Ovary (tissue), 9 donors: Measurements from ENCODE around the gene CCDC106. TPM values are rescaled to one million over a fixed set of nuclear protein-coding genes. Genes with fewer than 3 reads are reported as not detected.
A peak's percentile ranks its signal among the peaks of the same experiment; 100 is the strongest.

Source experiments
- DNase-seq, 5 donors: peaks; one replicate each; pipeline ENCODE4 v3.0.0-alpha.2; 2019 to 2020
- H3K27ac ChIP-seq, 2 donors: fragments of 200-600 bp; one replicate each; pipeline versions ENCODE4 v1.5.1 to v1.8.0; 2019 to 2022
- H3K27me3 ChIP-seq: fragments of 200-600 bp; one replicate; pipeline ENCODE4 v1.8.0; 2022
- H3K36me3 ChIP-seq: fragments of 200-600 bp; sonication (generic); one replicate; pipeline ENCODE4 v1.5.1; 2019
- H3K4me1 ChIP-seq: one replicate; pipeline ENCODE4 v1.8.1; 2013; ENCODE audit warnings: mild to moderate bottlenecking, moderate library complexity; ENCODE audit not compliant: insufficient read depth
- H3K4me3 ChIP-seq: fragments of 200-600 bp; sonication (generic); one replicate; pipeline ENCODE4 v1.5.1; 2017
- H3K9me3 ChIP-seq, 2 donors: fragments of 200-600 bp in 1 of 2; sonication (generic) in 1 of 2; one replicate each; pipeline versions ENCODE4 v1.5.1 to v1.8.1; 2013 to 2019; ENCODE audit warnings: mild to moderate bottlenecking in 1 of 2, moderate library complexity in 1 of 2
- EP300 ChIP-seq: sonication (generic); formaldehyde crosslinking; IDR thresholded peaks from one replicate; pipeline ENCODE4 v1.6.1; 2017; ENCODE audit warnings: antibody characterized with exemption
- POLR2A ChIP-seq: fragments of 450-650 bp; IDR thresholded peaks from one replicate; pipeline ENCODE4 v1.6.1; 2017; ENCODE audit warnings: antibody characterized with exemption, mild to moderate bottlenecking, moderate library complexity
- WGBS, 3 donors: extraction: QIAGEN DNeasy Blood & Tissue Kit in 1 of 3; methylation state at CpG; one replicate each; pipeline versions ENCODE4 v1.1.5 to v1.1.7; 2013 to 2017; 5-methylcytosine and 5-hydroxymethylcytosine counted together
- intact Hi-C, 4 donors: fragments of 100-400 bp; cut with DNase I; formaldehyde crosslinking; loops; one replicate each; pipeline versions ENCODE4 v1.11.0 to v1.15.1; 2022 to 2023
- polyA plus RNA-seq, 2 donors: library from polyadenylated mRNA; stranded (reverse); fragments of 200-250 nt in 1 of 2; fragments of 350-450 nt in 1 of 2; fragmentation: Illumina TruSeq in 1 of 2; extraction: RNeasy Lipid Tissue Mini Kit (QIAGEN cat#74804) in 1 of 2; gene quantifications; one replicate each; pipeline ENCODE4 v1.2.3, GENCODE V29; 2013 to 2014
- total RNA-seq, 7 donors: library from RNA; depleted of rRNA in 2 of 7; stranded (reverse); fragments of >200 nt in 2 of 7; fragmentation: NEBNext Ultra II Directional in 3 of 7; extraction: Animal tissue kit (Norgen Biotek cat#: 25700) in 3 of 7; gene quantifications; one replicate each; pipeline versions ENCODE4 v1.1.0 to v1.2.4, GENCODE V29; 2016 to 2023
- TF ChIP-seq, protein P1 (sequence below), 3 donors: fragments of 450-650 bp in 2 of 3; fragments of 200-600 bp in 1 of 3; IDR thresholded peaks; one replicate each; pipeline versions ENCODE4 v1.5.1 to v1.8.0; 2016 to 2022; ENCODE audit warnings: antibody characterized with exemption in 3 of 3, mild to moderate bottlenecking in 1 of 3
- donor health status: DM: no; HTN: no; CAD: no; lungs with moderate emphysema.
- donor health status: DM: no; HTN: no; CAD: no.
- donor health status: Bipolar disorder and iron deficiency.
- donor health status: DM: yes; HTN: yes; CAD: no.
- donor health status: DM: no; HTN: no; CAD: no.
- donor health status: DM: yes; HTN: yes; CAD: no.

CCDC106 gene
- total and polyA plus RNA-seq, 9 donors, result 3.1 to 20.2 (median 14.5) TPM

DNA sequence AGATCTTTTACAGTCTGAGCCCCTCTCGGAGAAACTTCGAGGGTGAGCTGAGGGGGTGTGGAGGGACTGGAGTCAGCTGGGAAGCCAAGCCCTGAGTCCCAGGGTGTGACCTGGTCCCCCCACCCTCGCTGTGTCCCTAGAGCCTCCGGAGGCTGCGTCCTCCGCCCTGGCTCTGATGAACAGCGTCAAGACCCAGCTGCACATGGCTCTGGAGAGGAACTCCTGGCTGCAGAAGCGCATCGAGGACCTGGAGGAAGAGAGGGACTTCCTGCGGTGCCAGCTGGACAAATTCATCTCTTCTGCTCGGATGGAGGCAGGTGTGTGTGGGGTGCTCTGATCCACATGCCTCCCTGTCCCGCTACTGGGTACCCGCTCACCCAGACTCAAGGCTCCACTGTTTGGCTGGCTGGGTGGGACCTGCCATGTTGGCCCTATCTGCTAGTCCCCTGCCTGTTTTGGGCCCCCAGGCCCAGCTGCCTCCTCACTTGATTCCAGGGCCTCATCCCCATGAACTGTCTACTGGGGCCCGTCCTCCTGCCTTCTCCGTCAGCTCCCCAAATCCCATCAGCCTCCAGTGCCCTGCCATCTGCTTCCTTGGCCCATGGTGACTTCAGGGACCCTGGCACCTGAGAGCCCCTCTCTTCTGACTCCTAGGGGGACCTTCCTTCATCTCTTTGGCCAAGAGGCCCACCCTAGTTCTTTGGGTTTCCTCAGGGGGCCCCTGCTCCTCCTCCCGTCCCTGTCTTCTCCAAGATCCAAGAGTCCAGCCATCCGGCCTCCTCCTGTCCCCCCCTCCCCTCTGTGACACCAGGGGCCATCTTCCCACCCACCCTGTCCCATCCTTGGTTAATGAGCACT lies 1.5 kb downstream of the CCDC106 start:
- Histone ChIP-seq H3K27me3 (no peaks in the 10 kb centered on the region), H3K4me3 (peak overlapping the region; percentile 63), H3K36me3 (no peaks in the 10 kb centered on the region), H3K9me3 (no peaks in the 10 kb centered on the region), H3K27ac (peak overlapping the region in 1 of 2 donors; percentile 78), H3K4me1 (peaks cover 8% of the 10 kb centered on the region)
- peak in 1 of 5 donors; percentile 41 for DNase-seq
- 74 to 82% (median 76%) methylated on average over 14 to 17 of the region's 17 CpGs for WGBS, 3 donors
- TF ChIP-seq POLR2A, result no peak
- no peak for TF ChIP-seq EP300
- TF ChIP-seq, protein P1, sequence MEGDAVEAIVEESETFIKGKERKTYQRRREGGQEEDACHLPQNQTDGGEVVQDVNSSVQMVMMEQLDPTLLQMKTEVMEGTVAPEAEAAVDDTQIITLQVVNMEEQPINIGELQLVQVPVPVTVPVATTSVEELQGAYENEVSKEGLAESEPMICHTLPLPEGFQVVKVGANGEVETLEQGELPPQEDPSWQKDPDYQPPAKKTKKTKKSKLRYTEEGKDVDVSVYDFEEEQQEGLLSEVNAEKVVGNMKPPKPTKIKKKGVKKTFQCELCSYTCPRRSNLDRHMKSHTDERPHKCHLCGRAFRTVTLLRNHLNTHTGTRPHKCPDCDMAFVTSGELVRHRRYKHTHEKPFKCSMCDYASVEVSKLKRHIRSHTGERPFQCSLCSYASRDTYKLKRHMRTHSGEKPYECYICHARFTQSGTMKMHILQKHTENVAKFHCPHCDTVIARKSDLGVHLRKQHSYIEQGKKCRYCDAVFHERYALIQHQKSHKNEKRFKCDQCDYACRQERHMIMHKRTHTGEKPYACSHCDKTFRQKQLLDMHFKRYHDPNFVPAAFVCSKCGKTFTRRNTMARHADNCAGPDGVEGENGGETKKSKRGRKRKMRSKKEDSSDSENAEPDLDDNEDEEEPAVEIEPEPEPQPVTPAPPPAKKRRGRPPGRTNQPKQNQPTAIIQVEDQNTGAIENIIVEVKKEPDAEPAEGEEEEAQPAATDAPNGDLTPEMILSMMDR (IDR thresholded peaks at IDR 0.05), result no peak
- intact Hi-C loops, result no loop called here

DNA sequence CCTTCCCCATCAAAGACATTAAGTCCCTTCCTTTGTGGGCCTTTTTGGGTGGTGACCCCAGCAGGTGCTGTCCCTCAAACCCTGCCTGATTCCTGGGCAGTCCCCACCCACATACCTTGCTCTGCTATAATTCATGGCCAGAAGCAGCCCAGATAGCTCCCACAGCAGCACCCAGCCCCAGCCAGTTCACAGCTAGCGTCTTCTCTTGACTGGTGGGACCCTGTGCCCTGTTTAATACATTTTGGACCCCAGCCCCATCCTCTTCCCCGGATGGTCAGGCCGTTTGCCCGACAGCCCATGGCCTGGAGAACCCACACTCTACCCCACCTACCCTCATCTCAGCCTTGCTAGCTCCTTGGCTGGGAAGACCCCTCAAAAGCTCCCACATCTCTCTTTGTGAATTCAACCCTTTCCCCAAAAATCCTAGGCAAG lies 2.1 kb downstream of the CCDC106 start:
- Histone ChIP-seq H3K27ac (no peak overlapping the region), H3K4me1 (peaks cover 8% of the 10 kb centered on the region), H3K27me3 (no peaks in the 10 kb centered on the region), H3K36me3 (no peaks in the 10 kb centered on the region), H3K4me3 (no peak overlapping the region), H3K9me3 (no peaks in the 10 kb centered on the region)
- peak in 1 of 5 donors; percentile 19 for DNase-seq
- 84 to 90% (median 89%) methylated on average over 4 of the region's 4 CpGs for WGBS, 3 donors
- no peak for TF ChIP-seq POLR2A
- TF ChIP-seq EP300, result no peak
- TF ChIP-seq, protein P1 (IDR thresholded peaks at IDR 0.05), result no peak
- intact Hi-C loops, result no loop called here

DNA sequence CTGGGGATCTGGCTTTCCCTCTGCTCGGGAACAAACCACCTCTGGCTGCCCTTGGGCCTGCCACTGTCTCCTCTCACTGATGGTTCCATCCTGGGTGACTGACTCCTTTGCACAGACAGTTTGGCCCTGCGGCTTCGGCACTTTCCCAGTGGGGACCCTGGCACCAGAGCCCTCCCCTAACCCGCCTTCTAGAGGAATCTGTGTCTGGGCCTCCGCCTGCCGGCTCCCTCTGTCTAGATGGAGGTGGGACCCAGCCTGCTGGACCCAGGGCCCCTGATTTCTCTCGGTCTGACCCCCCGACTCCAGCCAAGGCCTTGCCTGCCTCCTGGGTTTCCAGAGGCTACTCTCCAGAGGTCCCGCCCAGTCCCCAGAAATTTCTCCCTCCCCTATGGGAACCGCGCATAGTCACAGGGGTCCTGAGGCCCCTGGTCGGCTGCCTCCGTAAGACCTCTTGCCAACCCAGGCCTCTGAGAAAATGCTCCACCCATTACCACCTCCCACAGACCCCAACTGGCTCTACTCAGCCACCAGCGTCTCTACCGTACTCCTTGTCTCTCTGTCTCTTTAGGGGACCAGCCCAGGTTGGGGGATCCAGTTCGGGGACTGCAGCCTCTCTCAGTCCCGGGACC lies 2.7 kb downstream of the CCDC106 start:
- Histone ChIP-seq H3K27me3 (no peaks in the 10 kb centered on the region), H3K4me3 (no peak overlapping the region), H3K27ac (no peak overlapping the region), H3K36me3 (no peaks in the 10 kb centered on the region), H3K4me1 (peaks cover 8% of the 10 kb centered on the region), H3K9me3 (no peaks in the 10 kb centered on the region)
- intact Hi-C loops, result no loop called here
- DNase-seq, result peak in 1 of 5 donors; percentile 42
- 89 to 91% (median 89%) methylated on average over 17 of the region's 17 CpGs for WGBS, 3 donors
- TF ChIP-seq EP300 (no peak), POLR2A (no peak)
- TF ChIP-seq, protein P1 (IDR thresholded peaks at IDR 0.05), result no peak

DNA sequence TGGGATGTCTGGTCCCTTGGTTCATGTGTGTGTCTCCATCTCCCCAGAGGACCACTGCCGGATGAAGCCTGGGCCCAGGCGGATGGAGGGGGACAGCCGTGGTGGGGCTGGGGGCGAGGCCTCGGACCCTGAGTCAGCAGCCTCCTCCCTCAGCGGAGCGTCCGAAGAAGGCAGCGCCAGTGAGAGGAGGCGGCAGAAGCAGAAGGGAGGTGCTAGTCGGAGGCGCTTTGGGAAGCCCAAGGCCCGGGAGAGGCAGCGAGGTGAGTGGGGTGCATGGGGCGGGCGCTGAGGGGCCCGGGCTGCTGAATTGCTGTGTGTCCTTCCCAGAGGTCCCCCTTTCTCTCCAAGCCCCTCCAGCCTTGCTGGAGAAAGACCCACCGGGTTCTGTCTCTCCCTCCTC lies 3.2 kb downstream of the CCDC106 start:
- intact Hi-C loops, result no loop called here
- WGBS, 3 donors, result 79 to 87% (median 86%) methylated on average over 18 of the region's 18 CpGs

More for the DNA sequence above, 3.2 kb downstream of the CCDC106 start:
- Histone ChIP-seq H3K4me1 (peaks cover 9% of the 10 kb centered on the region), H3K27me3 (no peaks in the 10 kb centered on the region), H3K27ac (no peak overlapping the region), H3K4me3 (no peak overlapping the region), H3K9me3 (no peaks in the 10 kb centered on the region), H3K36me3 (no peaks in the 10 kb centered on the region)
- no peak for TF ChIP-seq POLR2A
- TF ChIP-seq, protein P1 (IDR thresholded peaks at IDR 0.05), result no peak
- no peak for TF ChIP-seq EP300
- peak in 2 of 5 donors; percentile 41 to 50 for DNase-seq
